Suprapubic skin (tissue), 4 donors: ENCODE measurements around the gene CELSR1.

Experiments
- EP300 ChIP-seq: sonication (generic); formaldehyde crosslinking; IDR thresholded peaks from one replicate; pipeline ENCODE4 v1.6.1; 2017; ENCODE audit warnings: antibody characterized with exemption
- POLR2A ChIP-seq, 2 donors: fragments of 450-650 bp; IDR thresholded peaks; one replicate each; pipeline ENCODE4 v1.6.1; 2017; ENCODE audit warnings: antibody characterized with exemption in 2 of 2, mild to moderate bottlenecking in 2 of 2, moderate library complexity in 2 of 2
- POLR2AphosphoS5 ChIP-seq, 3 donors: sonication (generic); formaldehyde crosslinking; IDR thresholded peaks; one replicate each; pipeline ENCODE4 v1.6.1; 2017; ENCODE audit warnings: antibody characterized with exemption in 3 of 3
- TF ChIP-seq, protein P1 (sequence below), 2 donors: fragments of 200-600 bp in 1 of 2; fragments of 450-650 bp in 1 of 2; sonication (generic) in 1 of 2; IDR thresholded peaks; one replicate each; pipeline ENCODE4 v1.5.1; 2016 to 2019; ENCODE audit warnings: antibody characterized with exemption in 2 of 2, mild to moderate bottlenecking in 1 of 2, moderate library complexity in 1 of 2

DNA sequence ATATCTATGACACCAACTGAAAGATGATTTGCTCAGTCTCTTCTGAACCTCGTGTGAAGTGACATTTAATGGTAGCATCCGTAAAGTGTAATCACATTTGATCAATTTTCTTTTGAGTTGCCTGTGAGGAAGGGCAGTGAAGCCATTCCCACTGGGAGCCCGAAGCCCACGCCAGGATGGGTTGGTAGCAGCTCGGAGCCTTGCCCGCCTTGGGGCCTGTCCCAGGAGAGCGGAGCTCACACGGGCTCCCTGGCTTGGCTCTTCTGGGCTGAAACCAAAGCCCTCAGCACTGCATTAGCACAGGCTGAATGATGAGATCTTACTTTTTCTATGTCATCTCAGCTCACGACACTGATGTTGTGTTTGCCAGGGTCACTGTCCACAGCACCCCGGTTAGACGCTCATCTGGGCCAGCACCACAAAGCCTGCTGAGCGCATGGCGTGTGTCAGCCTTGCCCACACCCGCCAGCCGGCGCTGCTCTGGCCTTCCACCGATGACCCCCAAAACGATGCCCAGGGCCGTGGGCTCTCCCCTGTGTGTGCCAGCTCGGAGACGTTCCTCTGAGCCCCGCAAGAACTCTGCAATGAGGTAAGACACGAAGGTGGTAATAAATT lies 211.2 kb downstream of the CELSR1 start:
- TF ChIP-seq POLR2A (IDR thresholded peaks at IDR 0.05) = no peak
- TF ChIP-seq POLR2AphosphoS5 (IDR thresholded peaks at IDR 0.05) = no peak
- TF ChIP-seq, protein P1, sequence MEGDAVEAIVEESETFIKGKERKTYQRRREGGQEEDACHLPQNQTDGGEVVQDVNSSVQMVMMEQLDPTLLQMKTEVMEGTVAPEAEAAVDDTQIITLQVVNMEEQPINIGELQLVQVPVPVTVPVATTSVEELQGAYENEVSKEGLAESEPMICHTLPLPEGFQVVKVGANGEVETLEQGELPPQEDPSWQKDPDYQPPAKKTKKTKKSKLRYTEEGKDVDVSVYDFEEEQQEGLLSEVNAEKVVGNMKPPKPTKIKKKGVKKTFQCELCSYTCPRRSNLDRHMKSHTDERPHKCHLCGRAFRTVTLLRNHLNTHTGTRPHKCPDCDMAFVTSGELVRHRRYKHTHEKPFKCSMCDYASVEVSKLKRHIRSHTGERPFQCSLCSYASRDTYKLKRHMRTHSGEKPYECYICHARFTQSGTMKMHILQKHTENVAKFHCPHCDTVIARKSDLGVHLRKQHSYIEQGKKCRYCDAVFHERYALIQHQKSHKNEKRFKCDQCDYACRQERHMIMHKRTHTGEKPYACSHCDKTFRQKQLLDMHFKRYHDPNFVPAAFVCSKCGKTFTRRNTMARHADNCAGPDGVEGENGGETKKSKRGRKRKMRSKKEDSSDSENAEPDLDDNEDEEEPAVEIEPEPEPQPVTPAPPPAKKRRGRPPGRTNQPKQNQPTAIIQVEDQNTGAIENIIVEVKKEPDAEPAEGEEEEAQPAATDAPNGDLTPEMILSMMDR (IDR thresholded peaks at IDR 0.05) = no peak
- TF ChIP-seq EP300 = no peak
